ENCODE results near the gene PHF21A.

The PHF21A gene

GRCh38 chr11:46116007-46116711 lies 5.1 kb downstream of the PHF21A start:
- Histone ChIP-seq H3K36me3 (ENCODE audit: insufficient read depth, low read length) (no peaks in the 10 kb centered on the region), H3K4me2 (ENCODE audit: low read depth, low read length, poor library complexity, severe bottlenecking) (peak overlapping the region; percentile 79), H3K4me3 (ENCODE audit: low read length, poor library complexity, severe bottlenecking) (peak overlapping the region; percentile 92)

GRCh38 chr11:46114961-46115360 lies 6.3 kb downstream of the PHF21A start:
- Histone ChIP-seq H3K9me3 (ENCODE audit: insufficient read depth, low read depth, low read length) (no peaks in the 10 kb centered on the region), H3K79me2 (ENCODE audit: insufficient read depth, low read length) (peaks cover 97% of the 10 kb centered on the region), H4K20me1 (ENCODE audit: insufficient read depth, low read length, poor library complexity, severe bottlenecking) (peaks cover 77% of the 10 kb centered on the region), H2AFZ (ENCODE audit: low read length) (no peak overlapping the region), H3K9ac (ENCODE audit: low read depth, low read length, poor library complexity, severe bottlenecking) (peak overlapping the region; percentile 39), H3K4me3 (ENCODE audit: low read length, poor library complexity, severe bottlenecking) (peak overlapping the region; percentile 92), H3K4me1 (ENCODE audit: insufficient read depth, low read length, poor library complexity, severe bottlenecking) (peaks cover 60% of the 10 kb centered on the region), H3K9me2 (replicated peaks; ENCODE audit: low read depth, low read length) (no peaks in the 10 kb centered on the region), H3K4me2 (ENCODE audit: low read depth, low read length, poor library complexity, severe bottlenecking) (peak overlapping the region; percentile 79), H3F3A (ENCODE audit: low read depth) (peaks cover 6% of the 10 kb centered on the region; the same call in 1 of the 2 replicates), H3K36me3 (ENCODE audit: insufficient read depth, low read length) (no peaks in the 10 kb centered on the region), H3K27me3 (ENCODE audit: insufficient read depth, low read length, poor library complexity, severe bottlenecking) (no peaks in the 10 kb centered on the region)
- no peak for TF ChIP-seq CTCF (conservative IDR thresholded peaks at IDR 0.05; ENCODE audit: low read length)

More at GRCh38 chr11:46116007-46116711, 5.1 kb downstream of the PHF21A start:
- Histone ChIP-seq H3K27me3 (ENCODE audit: insufficient read depth, low read length, poor library complexity, severe bottlenecking) (no peaks in the 10 kb centered on the region), H4K20me1 (ENCODE audit: insufficient read depth, low read length, poor library complexity, severe bottlenecking) (peaks cover 73% of the 10 kb centered on the region), H3F3A (ENCODE audit: low read depth) (peaks cover 10% of the 10 kb centered on the region; the same call in 1 of the 2 replicates), H3K9me2 (replicated peaks; ENCODE audit: low read depth, low read length) (no peaks in the 10 kb centered on the region), H3K79me2 (ENCODE audit: insufficient read depth, low read length) (peaks cover 91% of the 10 kb centered on the region), H2AFZ (ENCODE audit: low read length) (no peak overlapping the region), H3K4me1 (ENCODE audit: insufficient read depth, low read length, poor library complexity, severe bottlenecking) (peaks cover 62% of the 10 kb centered on the region), H3K9ac (ENCODE audit: low read depth, low read length, poor library complexity, severe bottlenecking) (peak overlapping the region; percentile 39), H3K9me3 (ENCODE audit: insufficient read depth, low read depth, low read length) (no peaks in the 10 kb centered on the region)
- TF ChIP-seq EZH2phosphoT487 (IDR thresholded peaks at IDR 0.05; ENCODE audit: borderline replicate concordance) (no peak), CTCF (conservative IDR thresholded peaks at IDR 0.05; ENCODE audit: low read length) (no peak)

GRCh38 chr11:46114378-46114777 lies 6.9 kb downstream of the PHF21A start:
- Histone ChIP-seq H3K79me2 (ENCODE audit: insufficient read depth, low read length) (peaks cover 100% of the 10 kb centered on the region), H3K4me2 (ENCODE audit: low read depth, low read length, poor library complexity, severe bottlenecking) (peak overlapping the region; percentile 79), H3K9ac (ENCODE audit: low read depth, low read length, poor library complexity, severe bottlenecking) (peak overlapping the region; percentile 39), H3K27me3 (ENCODE audit: insufficient read depth, low read length, poor library complexity, severe bottlenecking) (no peaks in the 10 kb centered on the region), H3K9me2 (replicated peaks; ENCODE audit: low read depth, low read length) (no peaks in the 10 kb centered on the region), H3K36me3 (ENCODE audit: insufficient read depth, low read length) (no peaks in the 10 kb centered on the region), H3K4me1 (ENCODE audit: insufficient read depth, low read length, poor library complexity, severe bottlenecking) (peaks cover 60% of the 10 kb centered on the region), H4K20me1 (ENCODE audit: insufficient read depth, low read length, poor library complexity, severe bottlenecking) (peaks cover 77% of the 10 kb centered on the region), H3F3A (ENCODE audit: low read depth) (peaks cover 4% of the 10 kb centered on the region; the same call in 1 of the 2 replicates), H3K9me3 (ENCODE audit: insufficient read depth, low read depth, low read length) (no peaks in the 10 kb centered on the region), H2AFZ (ENCODE audit: low read length) (no peak overlapping the region), H3K4me3 (ENCODE audit: low read length, poor library complexity, severe bottlenecking) (peak overlapping the region; percentile 92)
- TF ChIP-seq CTCF (conservative IDR thresholded peaks at IDR 0.05; ENCODE audit: low read length) = no peak
- no peak for TF ChIP-seq EZH2phosphoT487 (IDR thresholded peaks at IDR 0.05; ENCODE audit: borderline replicate concordance)
